Endothelial cell of umbilical vein (primary cell): ENCODE measurements around the gene MGAT4B. TPM values are rescaled to one million over a fixed set of nuclear protein-coding genes. Genes with fewer than 3 reads are reported as not detected.

Experiments used
- BruUV-seq: library from RNA; stranded (reverse); fragments of 400-500 nt; replicated peaks from 2 replicates; lab custom pipeline; 2021; lab: Mats Ljungman, UMichigan
- CTCF ChIA-PET: fragments of 300-600, 350-600 bp; sonication (Branson Sonifier 250); formaldehyde crosslinking; loops from one replicate; lab custom pipeline; 2021; ENCODE audit warnings: antibody characterized with exemption, inconsistent platforms; lab: Charles Lee
- POLR2A ChIA-PET: fragments of 300-600, 350-600 bp; sonication (Branson Sonifier 250); formaldehyde crosslinking; loops from one replicate; lab custom pipeline; 2021; ENCODE audit warnings: antibody characterized with exemption, inconsistent platforms; lab: Charles Lee
- DNase-seq: peaks from one replicate; pipeline ENCODE4 v3.0.0-alpha.2; 2011; ENCODE audit warnings: low read depth, low spot score
- FAIRE-seq: peaks from 2 replicates; lab custom pipeline; 2011; peaks lifted over from hg19 to GRCh38; lab: Jason Lieb, UNC
- H2AFZ ChIP-seq: 2 replicates; pipeline ENCODE4 v1.6.0; 2012; ENCODE audit warnings: low read depth, low read length, control low read depth, inconsistent platforms
- H3K27ac ChIP-seq: 2 replicates; pipeline ENCODE4 v1.5.1; 2011; ENCODE audit warnings: low read depth, mild to moderate bottlenecking, control low read depth, low read length, moderate library complexity; ENCODE audit not compliant: insufficient read depth
- H3K27me3 ChIP-seq, 2 experiments: 2 replicates each; pipeline versions ENCODE4 v1.6.0 to v1.6.1; 2011; ENCODE audit warnings: low read length in 2 of 2, mixed read lengths in 1 of 2; ENCODE audit not compliant: control insufficient read depth in 2 of 2, insufficient read depth in 2 of 2
- H3K36me3 ChIP-seq, 2 experiments: 2 replicates in 1 of 2; 3 replicates in 1 of 2; pipeline ENCODE4 v1.5.1; 2011; ENCODE audit warnings: low read length in 2 of 2, mild to moderate bottlenecking in 1 of 2, moderate library complexity in 1 of 2; ENCODE audit not compliant: control insufficient read depth in 2 of 2, insufficient read depth in 2 of 2; ENCODE audit errors: extremely low read depth in 1 of 2
- H3K4me1 ChIP-seq: 3 replicates; pipeline ENCODE4 v1.5.1; 2011; ENCODE audit warnings: mild to moderate bottlenecking, low read length; ENCODE audit not compliant: control insufficient read depth, insufficient read depth; ENCODE audit errors: extremely low read depth
- H3K4me2 ChIP-seq: 2 replicates; pipeline ENCODE4 v1.6.1; 2011; ENCODE audit warnings: low read length, control low read depth, mixed read lengths; ENCODE audit not compliant: insufficient read depth
- H3K4me3 ChIP-seq, 3 experiments: fragments of 200-600 bp in 1 of 3; sonication (generic), shearing (Covaris generic) in 1 of 3; replicated peaks in 1 of 3; 2 replicates each; pipeline ENCODE4 v1.5.1; 2011 to 2016; ENCODE audit warnings: control low read depth in 3 of 3, low read length in 3 of 3, mild to moderate bottlenecking in 2 of 3, inconsistent platforms in 1 of 3, low read depth in 1 of 3, moderate library complexity in 1 of 3; ENCODE audit not compliant: insufficient read depth in 1 of 3
- H3K79me2 ChIP-seq: 2 replicates; pipeline ENCODE4 v1.6.0; 2012; ENCODE audit warnings: low read length, inconsistent platforms; ENCODE audit not compliant: control insufficient read depth, insufficient read depth
- H3K9ac ChIP-seq: replicated peaks from 2 replicates; pipeline ENCODE3; 2011; ENCODE audit warnings: low read length, control low read depth; ENCODE audit not compliant: insufficient read depth; ENCODE audit errors: extremely low read depth
- H3K9me1 ChIP-seq: replicated peaks from 3 replicates; pipeline ENCODE4 v1.6.0; 2011; ENCODE audit warnings: mild to moderate bottlenecking, low read length; ENCODE audit not compliant: control insufficient read depth, insufficient read depth; ENCODE audit errors: extremely low read depth
- H3K9me3 ChIP-seq: replicated peaks from 2 replicates; pipeline ENCODE4 v1.5.1; 2012; ENCODE audit warnings: low read length, inconsistent platforms; ENCODE audit not compliant: control insufficient read depth, insufficient read depth
- H4K20me1 ChIP-seq: replicated peaks from 2 replicates; pipeline ENCODE3; 2011; ENCODE audit warnings: mild to moderate bottlenecking, low read length; ENCODE audit not compliant: control insufficient read depth, insufficient read depth; ENCODE audit errors: extremely low read depth
- EZH2 ChIP-seq: IDR thresholded peaks from 2 replicates; pipeline ENCODE4 v1.6.1; 2012; ENCODE audit warnings: borderline replicate concordance, low read depth, mild to moderate bottlenecking, moderate library complexity, low read length, inconsistent platforms; ENCODE audit not compliant: severe bottlenecking
- FOS ChIP-seq: IDR thresholded peaks from 2 replicates; pipeline ENCODE4 v1.6.1; 2011; ENCODE audit warnings: mild to moderate bottlenecking, low read length, moderate library complexity, borderline replicate concordance; ENCODE audit not compliant: insufficient read depth
- GATA2 ChIP-seq: IDR thresholded peaks from 2 replicates; pipeline ENCODE4 v1.7.0; 2011; ENCODE audit warnings: low read depth, mild to moderate bottlenecking, moderate library complexity, mixed read lengths, low read length; ENCODE audit not compliant: insufficient read length, insufficient read depth
- JUN ChIP-seq: IDR thresholded peaks from 2 replicates; pipeline ENCODE4 v1.6.1; 2011; ENCODE audit warnings: borderline replicate concordance, low read depth; ENCODE audit not compliant: insufficient read length, insufficient read depth
- MYC ChIP-seq: IDR thresholded peaks from one replicate; pipeline ENCODE4 v1.6.1; 2011; ENCODE audit warnings: mild to moderate bottlenecking, low read depth, low read length
- POLR2A ChIP-seq: IDR thresholded peaks from 2 replicates; pipeline ENCODE4 v1.6.1; 2012; ENCODE audit warnings: low read depth, mild to moderate bottlenecking, control low read depth, low read length
- POLR2AphosphoS5 ChIP-seq: IDR thresholded peaks from 2 replicates; pipeline ENCODE4 v1.6.1; 2012; ENCODE audit warnings: low read depth, mild to moderate bottlenecking, control low read depth, low read length, moderate library complexity; ENCODE audit not compliant: insufficient read depth
- dilution Hi-C: fragments of 300-500 bp; cut with MboI; formaldehyde crosslinking; loops from one replicate; pipeline ENCODE4 v1.15.0; 2019; ENCODE audit warnings: low sequenced_read_pairs; ENCODE audit not compliant: extremely low pct_ligation_motif_present
- intact Hi-C: fragments of 100-400 bp; cut with micrococcal nuclease; formaldehyde crosslinking; loops from one replicate; pipeline ENCODE4 v1.10.0; 2022
- polyA plus RNA-seq, 4 experiments: library from polyadenylated mRNA; depleted of rRNA in 3 of 4; stranded (reverse) in 3 of 4; unstranded in 1 of 4; fragments of >200 nt; gene quantifications; 2 replicates each; pipeline versions ENCODE4 v1.2.1 to v1.2.3, GENCODE V29; 2011 to 2012; ENCODE audit warnings: missing spikeins in 1 of 4
- total RNA-seq: library from RNA; stranded (reverse); gene quantifications from 2 replicates; pipeline ENCODE4 v1.2.3, GENCODE V29; 2021
- TF ChIP-seq, protein P1 (sequence below): IDR thresholded peaks from 2 replicates; pipeline ENCODE4 v1.6.1; 2011; ENCODE audit not compliant: insufficient read depth, insufficient read length
- TF ChIP-seq, protein P2 (sequence below), 2 donors: IDR thresholded peaks; 1 replicate in 1 of 2; 2 replicates in 1 of 2; pipeline ENCODE4 v1.5.1; 2011; ENCODE audit warnings: low read length in 2 of 2, mild to moderate bottlenecking in 2 of 2, moderate library complexity in 2 of 2, control low read depth in 1 of 2, inconsistent platforms in 1 of 2, low read depth in 1 of 2; ENCODE audit not compliant: insufficient read depth in 1 of 2; ENCODE audit errors: extremely low read depth in 1 of 2

The MGAT4B gene
- total and polyA plus RNA-seq, 2 donors (not counting 3 experiments of a cell fraction or from before 2014, with no cell fraction given) = 243 TPM

DNA sequence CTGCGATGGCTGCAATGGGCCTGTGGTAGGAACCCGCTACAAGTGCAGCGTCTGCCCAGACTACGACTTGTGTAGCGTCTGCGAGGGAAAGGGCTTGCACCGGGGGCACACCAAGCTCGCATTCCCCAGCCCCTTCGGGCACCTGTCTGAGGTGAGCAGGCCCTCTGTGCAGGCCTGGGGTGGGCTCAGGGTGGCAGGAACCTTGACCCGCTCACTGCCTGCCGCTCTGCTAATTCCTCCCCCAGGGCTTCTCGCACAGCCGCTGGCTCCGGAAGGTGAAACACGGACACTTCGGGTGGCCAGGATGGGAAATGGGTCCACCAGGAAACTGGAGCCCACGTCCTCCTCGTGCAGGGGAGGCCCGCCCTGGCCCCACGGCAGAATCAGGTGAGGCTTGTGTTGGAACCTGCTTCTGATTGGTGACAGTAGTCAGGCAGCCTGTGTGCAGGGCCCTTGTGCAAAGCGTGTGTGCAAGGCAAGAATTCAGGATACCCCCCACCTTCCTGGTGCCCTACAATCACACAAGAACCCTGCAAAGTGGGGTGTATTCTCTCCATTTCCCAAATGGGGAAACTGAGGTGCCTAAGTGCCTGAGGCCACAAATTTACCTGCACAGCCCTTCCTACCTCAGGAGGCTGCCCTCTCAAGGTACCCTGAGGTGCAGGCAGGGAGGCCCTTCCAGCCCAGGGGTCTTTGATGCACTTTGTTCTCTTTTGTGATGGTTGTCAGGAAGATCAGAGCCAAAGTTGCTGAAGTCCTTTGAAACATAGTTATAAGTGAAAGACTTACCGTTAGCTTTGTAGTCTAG lies 17.5 kb upstream of the MGAT4B start:
- Histone ChIP-seq H3K4me1 (peaks cover 28% of the 10 kb centered on the region), H3K9me1 (no peaks in the 10 kb centered on the region), H4K20me1 (peaks cover 10% of the 10 kb centered on the region), H3K27me3 (no peaks in the 10 kb centered on the region), H3K4me2 (no peak overlapping the region), H3K27ac (no peak overlapping the region), H3K9me3 (no peaks in the 10 kb centered on the region), H3K4me3 (no peak overlapping the region), H3K36me3 (peaks cover 29 to 49% of the 10 kb centered on the region in 2 experiments), H3K9ac (no peak overlapping the region), H2AFZ (no peak overlapping the region), H3K79me2 (peaks cover 56% of the 10 kb centered on the region)
- intact Hi-C loops (loop anchor here (5.0 kb wide), 2 partner anchors 248 to 267 kb away; partner anchors contain the start of gene RNF130), dilution Hi-C loops (no loop called here)
- BruUV-seq = no TSS peak
- CTCF ChIA-PET = no interaction called here
- POLR2A ChIA-PET = no interaction called here
- FAIRE-seq (no peak), DNase-seq (no peak)
- TF ChIP-seq GATA2 = no peak
- TF ChIP-seq, protein P1, sequence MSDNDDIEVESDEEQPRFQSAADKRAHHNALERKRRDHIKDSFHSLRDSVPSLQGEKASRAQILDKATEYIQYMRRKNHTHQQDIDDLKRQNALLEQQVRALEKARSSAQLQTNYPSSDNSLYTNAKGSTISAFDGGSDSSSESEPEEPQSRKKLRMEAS = no peak
- no peak for TF ChIP-seq JUN
- TF ChIP-seq POLR2A = no peak

DNA sequence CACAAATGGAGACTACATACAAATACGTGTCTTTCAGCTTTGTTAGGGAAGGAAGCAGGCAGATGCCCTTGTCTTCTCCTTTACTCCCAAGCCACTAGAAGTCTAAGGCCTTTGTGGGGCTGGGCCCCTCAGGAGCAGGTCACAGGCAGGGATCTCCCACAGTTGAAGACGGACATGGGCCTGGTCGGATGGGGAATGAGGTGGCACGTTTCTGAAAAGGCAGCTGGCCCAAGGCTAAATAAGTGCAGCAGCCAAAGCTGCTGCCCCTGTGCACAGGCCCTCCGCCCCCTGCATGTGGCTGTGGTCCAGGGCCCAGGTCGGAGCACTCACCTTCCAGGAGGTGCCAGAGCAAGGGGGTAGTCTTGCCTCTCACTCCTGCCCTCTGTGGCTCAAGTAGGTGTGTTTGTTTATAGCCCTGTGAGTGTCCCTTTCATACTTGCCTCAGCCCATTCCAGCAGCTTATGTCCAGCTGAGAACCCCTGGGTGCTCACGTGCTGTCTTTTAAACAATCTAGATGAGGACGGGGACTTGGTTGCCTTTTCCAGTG lies 15.9 kb upstream of the MGAT4B start:
- H3K9ac ChIP-seq = peak overlapping the region; percentile 87
- FAIRE-seq = peak; percentile 37

More for the DNA sequence above, 15.9 kb upstream of the MGAT4B start:
- ChIA-PET CTCF (interaction anchor here (1.7 kb wide), 1 partner anchor 20 kb away, joined by 5 read pairs; no protein-coding TSS in a partner anchor), POLR2A (interaction anchor here (0.6 to 1.4 kb wide), 8 partner anchors 7 to 1369 kb away, joined by 3 to 6 read pairs (median 4); partner anchors contain the start of gene HNRNPH1)
- TF ChIP-seq POLR2AphosphoS5 (no peak), POLR2A (no peak), EZH2 (no peak), GATA2 (no peak), MYC (no peak), FOS (no peak), JUN (no peak)
- TF ChIP-seq, protein P1 = no peak
- TF ChIP-seq, protein P2, sequence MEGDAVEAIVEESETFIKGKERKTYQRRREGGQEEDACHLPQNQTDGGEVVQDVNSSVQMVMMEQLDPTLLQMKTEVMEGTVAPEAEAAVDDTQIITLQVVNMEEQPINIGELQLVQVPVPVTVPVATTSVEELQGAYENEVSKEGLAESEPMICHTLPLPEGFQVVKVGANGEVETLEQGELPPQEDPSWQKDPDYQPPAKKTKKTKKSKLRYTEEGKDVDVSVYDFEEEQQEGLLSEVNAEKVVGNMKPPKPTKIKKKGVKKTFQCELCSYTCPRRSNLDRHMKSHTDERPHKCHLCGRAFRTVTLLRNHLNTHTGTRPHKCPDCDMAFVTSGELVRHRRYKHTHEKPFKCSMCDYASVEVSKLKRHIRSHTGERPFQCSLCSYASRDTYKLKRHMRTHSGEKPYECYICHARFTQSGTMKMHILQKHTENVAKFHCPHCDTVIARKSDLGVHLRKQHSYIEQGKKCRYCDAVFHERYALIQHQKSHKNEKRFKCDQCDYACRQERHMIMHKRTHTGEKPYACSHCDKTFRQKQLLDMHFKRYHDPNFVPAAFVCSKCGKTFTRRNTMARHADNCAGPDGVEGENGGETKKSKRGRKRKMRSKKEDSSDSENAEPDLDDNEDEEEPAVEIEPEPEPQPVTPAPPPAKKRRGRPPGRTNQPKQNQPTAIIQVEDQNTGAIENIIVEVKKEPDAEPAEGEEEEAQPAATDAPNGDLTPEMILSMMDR (IDR thresholded peaks at IDR 0.05; ENCODE audit: extremely low read depth in 1 of 2, insufficient read depth in 1 of 2, low read depth in 1 of 2, low read length in 2 of 2) = no peak
- Histone ChIP-seq H3K9me1 (no peaks in the 10 kb centered on the region), H3K27me3 (no peaks in the 10 kb centered on the region), H3K9me3 (no peaks in the 10 kb centered on the region), H3K79me2 (peaks cover 56% of the 10 kb centered on the region), H3K4me3 (peak overlapping the region in 2 of 3 experiments; percentile 82 to 90), H3K27ac (no peak overlapping the region), H2AFZ (no peak overlapping the region), H3K4me2 (peak overlapping the region; percentile 88), H3K4me1 (peaks cover 37% of the 10 kb centered on the region), H4K20me1 (peaks cover 10% of the 10 kb centered on the region), H3K36me3 (peaks cover 28 to 39% of the 10 kb centered on the region in 2 experiments)
- no TSS peak for BruUV-seq
- no peak for DNase-seq
- dilution Hi-C loops = no loop called here
- intact Hi-C loops = loop anchor here (5.0 kb wide), 2 partner anchors 250 to 265 kb away; partner anchors contain the start of gene RNF130
